Trophoblast cell (in vitro differentiated cells and primary cell): Measurements from ENCODE around the gene DICER1.

Experiments
- DNase-seq, 2 donors: peaks; one replicate each; pipeline ENCODE4 v3.0.0-alpha.2; 2016
- H2AFZ ChIP-seq: 2 replicates; pipeline ENCODE4 v1.6.1; 2013; ENCODE audit warnings: low read length, moderate library complexity, mild to moderate bottlenecking; ENCODE audit not compliant: insufficient read depth, poor library complexity
- H2AK5ac ChIP-seq: 2 replicates; pipeline ENCODE4 v1.6.1; 2013; ENCODE audit warnings: mild to moderate bottlenecking, low read length
- H2BK120ac ChIP-seq: 2 replicates; pipeline ENCODE4 v1.6.1; 2013; ENCODE audit warnings: low read length, mild to moderate bottlenecking, moderate library complexity; ENCODE audit not compliant: insufficient read depth, poor library complexity
- H2BK12ac ChIP-seq: 2 replicates; pipeline ENCODE4 v1.6.1; 2013; ENCODE audit warnings: mild to moderate bottlenecking, low read length, moderate library complexity
- H2BK5ac ChIP-seq: 2 replicates; pipeline ENCODE4 v1.6.1; 2013; ENCODE audit warnings: low read length, low read depth, moderate library complexity, mild to moderate bottlenecking; ENCODE audit not compliant: poor library complexity
- H3K14ac ChIP-seq: 2 replicates; pipeline ENCODE4 v1.6.1; 2013; ENCODE audit warnings: mild to moderate bottlenecking, low read length
- H3K18ac ChIP-seq: 2 replicates; pipeline ENCODE4 v1.6.1; 2013; ENCODE audit warnings: mild to moderate bottlenecking, low read length
- H3K23ac ChIP-seq: 2 replicates; pipeline ENCODE4 v1.6.1; 2013; ENCODE audit warnings: low read length
- H3K27ac ChIP-seq: 2 replicates; pipeline ENCODE4 v1.5.1; 2013; ENCODE audit warnings: low read depth, mild to moderate bottlenecking, inconsistent platforms, low read length, moderate library complexity
- H3K27me3 ChIP-seq: 2 replicates; pipeline ENCODE4 v1.6.1; 2013; ENCODE audit warnings: inconsistent platforms, mild to moderate bottlenecking, low read length, moderate library complexity; ENCODE audit not compliant: insufficient read depth
- H3K36me3 ChIP-seq, 2 experiments: 1 replicate in 1 of 2; 2 replicates in 1 of 2; pipeline ENCODE4 v1.6.1; 2013; ENCODE audit warnings: low read length in 2 of 2, mild to moderate bottlenecking in 2 of 2, moderate library complexity in 1 of 2; ENCODE audit not compliant: insufficient read depth in 2 of 2, control insufficient read depth in 1 of 2
- H3K4ac ChIP-seq: 2 replicates; pipeline ENCODE4 v1.6.1; 2013; ENCODE audit warnings: low read depth, mild to moderate bottlenecking, low read length, moderate library complexity
- H3K4me1 ChIP-seq, 2 experiments: 1 replicate in 1 of 2; 2 replicates in 1 of 2; pipeline ENCODE4 v1.6.1; 2013; ENCODE audit warnings: low read length in 2 of 2, mild to moderate bottlenecking in 2 of 2, moderate library complexity in 1 of 2; ENCODE audit not compliant: insufficient read depth in 2 of 2, control insufficient read depth in 1 of 2
- H3K4me2 ChIP-seq: 2 replicates; pipeline ENCODE4 v1.6.1; 2013; ENCODE audit warnings: inconsistent platforms, mild to moderate bottlenecking, low read length, moderate library complexity
- H3K4me3 ChIP-seq: 2 replicates; pipeline ENCODE4 v1.5.1; 2013; ENCODE audit warnings: mild to moderate bottlenecking, low read depth, low read length, inconsistent platforms
- H3K79me1 ChIP-seq: one replicate; pipeline ENCODE4 v1.6.1; 2013; ENCODE audit warnings: low read length
- H3K79me2 ChIP-seq: 2 replicates; pipeline ENCODE4 v1.6.1; 2013; ENCODE audit warnings: low read length, mild to moderate bottlenecking; ENCODE audit not compliant: control insufficient read depth, insufficient read depth, poor library complexity
- H3K9ac ChIP-seq: 2 replicates; pipeline ENCODE4 v1.6.1; 2013; ENCODE audit warnings: mild to moderate bottlenecking, low read length
- H3K9me3 ChIP-seq: 2 replicates; pipeline ENCODE4 v1.6.1; 2013; ENCODE audit warnings: low read depth, mild to moderate bottlenecking, control low read depth, inconsistent platforms, low read length; ENCODE audit not compliant: insufficient read depth
- H4K12ac ChIP-seq: 2 replicates; pipeline ENCODE4 v1.6.1; 2013; ENCODE audit warnings: low read depth, mild to moderate bottlenecking, low read length, moderate library complexity
- H4K8ac ChIP-seq: 2 replicates; pipeline ENCODE4 v1.6.1; 2013; ENCODE audit warnings: low read depth, mild to moderate bottlenecking, low read length, moderate library complexity
- H4K91ac ChIP-seq: one replicate; pipeline ENCODE4 v1.6.1; 2013; ENCODE audit warnings: low read depth, mild to moderate bottlenecking, low read length, moderate library complexity
- WGBS: extraction: QIAGEN DNeasy Blood & Tissue Kit; methylation state at CpG from one replicate; pipeline ENCODE4 v1.1.7; 2013; ENCODE audit warnings: missing lambda C conversion rate; ENCODE audit not compliant: insufficient read length, insufficient coverage; ENCODE audit errors: extremely low coverage; 5-methylcytosine and 5-hydroxymethylcytosine counted together

Gene DICER1

DNA sequence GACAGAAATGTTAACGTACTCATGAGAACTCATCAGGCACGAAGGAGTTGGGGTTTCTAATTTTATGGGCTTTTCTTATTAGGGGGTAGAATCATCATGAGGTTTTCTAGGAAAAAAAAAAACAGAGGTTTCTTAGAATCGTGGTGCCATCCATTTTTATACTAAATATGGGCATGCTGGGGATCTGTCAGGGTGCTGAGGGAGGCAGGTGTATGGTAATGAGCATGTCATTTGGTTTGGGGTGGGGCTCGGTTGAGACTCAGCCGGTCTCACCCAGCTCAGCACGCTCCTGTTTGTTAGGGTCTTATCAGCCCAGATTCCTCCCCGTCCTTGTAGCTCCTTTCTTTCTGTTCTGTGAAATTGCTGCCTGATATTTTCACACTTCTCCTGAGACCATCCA lies 98.2 kb downstream of the DICER1 start:
- no peak overlapping the region for H3K4me3 ChIP-seq
- H2AK5ac ChIP-seq, result no peak overlapping the region
- DNase-seq, result no peak
- H3K27ac ChIP-seq, result no peak overlapping the region
- no peaks in the 10 kb centered on the region for H3K36me3 ChIP-seq
- no peak overlapping the region for H2BK12ac ChIP-seq
- no peak overlapping the region for H4K12ac ChIP-seq
- H2BK120ac ChIP-seq, result no peak overlapping the region
- no peak overlapping the region for H3K4me2 ChIP-seq
- no peaks in the 10 kb centered on the region for H3K79me2 ChIP-seq
- no peak overlapping the region for H4K91ac ChIP-seq
- H2AFZ ChIP-seq, result no peak overlapping the region
- no peak overlapping the region for H3K4ac ChIP-seq
- H2BK5ac ChIP-seq, result no peak overlapping the region
- no CpG with 5 or more reads among the region's 7 CpGs for WGBS
- no peak overlapping the region for H3K23ac ChIP-seq
- H4K8ac ChIP-seq, result no peak overlapping the region
- no peaks in the 10 kb centered on the region for H3K79me1 ChIP-seq
- H3K9ac ChIP-seq, result no peak overlapping the region
- H3K18ac ChIP-seq, result no peak overlapping the region
- H3K27me3 ChIP-seq, result no peaks in the 10 kb centered on the region
- H3K14ac ChIP-seq, result no peak overlapping the region
- H3K4me1 ChIP-seq, result no peaks in the 10 kb centered on the region
- peaks cover 3% of the 10 kb centered on the region for H3K9me3 ChIP-seq

DNA sequence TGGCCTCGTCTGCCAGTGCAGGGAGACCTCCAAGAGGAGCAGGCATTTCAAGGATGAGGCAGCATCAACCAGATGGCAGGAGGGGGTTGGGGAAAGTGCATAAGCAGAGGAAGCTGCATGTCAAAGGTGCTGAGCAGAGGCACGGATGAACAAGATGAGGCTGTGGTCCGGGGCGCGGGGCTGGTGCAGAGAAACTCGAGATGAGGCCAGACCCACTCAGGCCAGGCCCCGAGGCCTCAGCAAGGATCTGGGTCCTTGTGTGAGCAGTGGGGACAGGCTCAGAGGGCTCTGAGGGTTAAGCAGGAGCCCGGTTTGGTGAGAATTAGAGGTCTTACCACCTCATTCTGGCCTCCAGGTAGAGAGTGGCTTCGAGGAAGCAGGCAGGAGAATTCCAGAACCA lies 98.8 kb downstream of the DICER1 start:
- Histone ChIP-seq H4K8ac (no peak overlapping the region), H3K18ac (no peak overlapping the region), H4K12ac (no peak overlapping the region), H3K4me2 (no peak overlapping the region), H3K79me1 (no peaks in the 10 kb centered on the region), H3K27ac (no peak overlapping the region), H3K36me3 (no peaks in the 10 kb centered on the region), H2BK5ac (no peak overlapping the region), H2AK5ac (no peak overlapping the region), H3K4me1 (no peaks in the 10 kb centered on the region), H3K23ac (no peak overlapping the region), H3K27me3 (no peaks in the 10 kb centered on the region), H3K9ac (no peak overlapping the region), H3K9me3 (peaks cover 3% of the 10 kb centered on the region), H2BK12ac (no peak overlapping the region), H3K4me3 (no peak overlapping the region), H4K91ac (no peak overlapping the region), H3K4ac (no peak overlapping the region), H2BK120ac (no peak overlapping the region), H3K14ac (no peak overlapping the region), H3K79me2 (no peaks in the 10 kb centered on the region), H2AFZ (no peak overlapping the region)
- no CpG with 5 or more reads among the region's 9 CpGs for WGBS
- no peak for DNase-seq

- H3K4me1 ChIP-seq, result no peaks in the 10 kb centered on the region
- no peak overlapping the region for H3K14ac ChIP-seq
- no peak overlapping the region for H2BK12ac ChIP-seq
- no peak overlapping the region for H2AFZ ChIP-seq
- H3K9ac ChIP-seq, result no peak overlapping the region
- H3K79me1 ChIP-seq, result no peaks in the 10 kb centered on the region
- H4K8ac ChIP-seq, result no peak overlapping the region
- H4K12ac ChIP-seq, result no peak overlapping the region
- H3K4me2 ChIP-seq, result no peak overlapping the region
- no peak overlapping the region for H2BK5ac ChIP-seq
- DNase-seq, result no peak
- WGBS, result no CpG with 5 or more reads among the region's 8 CpGs
- H3K4ac ChIP-seq, result no peak overlapping the region
- no peaks in the 10 kb centered on the region for H3K36me3 ChIP-seq
- no peak overlapping the region for H2BK120ac ChIP-seq
- no peak overlapping the region for H4K91ac ChIP-seq
- no peak overlapping the region for H3K18ac ChIP-seq
- H3K27me3 ChIP-seq, result no peaks in the 10 kb centered on the region
- no peak overlapping the region for H3K23ac ChIP-seq
- H3K4me3 ChIP-seq, result no peak overlapping the region
- H3K79me2 ChIP-seq, result no peaks in the 10 kb centered on the region
- no peak overlapping the region for H2AK5ac ChIP-seq
- no peak overlapping the region for H3K27ac ChIP-seq
- peaks cover 3% of the 10 kb centered on the region for H3K9me3 ChIP-seq
Measured at GRCh38 chr14:95057851-95058250, 99.5 kb downstream of the DICER1 start.

- no peaks in the 10 kb centered on the region for H3K79me2 ChIP-seq
- no peak overlapping the region for H3K4me2 ChIP-seq
- H4K12ac ChIP-seq, result no peak overlapping the region
- no peak overlapping the region for H3K14ac ChIP-seq
- no peaks in the 10 kb centered on the region for H3K27me3 ChIP-seq
- H2BK120ac ChIP-seq, result no peak overlapping the region
- H2AK5ac ChIP-seq, result no peak overlapping the region
- no peak for DNase-seq
- no peak overlapping the region for H2BK12ac ChIP-seq
- no peak overlapping the region for H2AFZ ChIP-seq
- H3K27ac ChIP-seq, result no peak overlapping the region
- H2BK5ac ChIP-seq, result no peak overlapping the region
- no peak overlapping the region for H3K9ac ChIP-seq
- H3K4me1 ChIP-seq, result no peaks in the 10 kb centered on the region
- H4K8ac ChIP-seq, result no peak overlapping the region
- no peak overlapping the region for H3K18ac ChIP-seq
- no peak overlapping the region for H3K4me3 ChIP-seq
- H3K23ac ChIP-seq, result no peak overlapping the region
- H3K79me1 ChIP-seq, result no peaks in the 10 kb centered on the region
- H3K4ac ChIP-seq, result no peak overlapping the region
- no peaks in the 10 kb centered on the region for H3K36me3 ChIP-seq
- no CpG with 5 or more reads among the region's 8 CpGs for WGBS
- peaks cover 3% of the 10 kb centered on the region for H3K9me3 ChIP-seq
- H4K91ac ChIP-seq, result no peak overlapping the region
Measured at GRCh38 chr14:95057147-95057546, 100.2 kb downstream of the DICER1 start.
